ENCODE measurements around the gene POLQ. TPM values are rescaled to one million over a fixed set of nuclear protein-coding genes. Genes with fewer than 3 reads are reported as not detected.
"Not testable (repeated sequence)": the region's sequence is repeated elsewhere in the genome, so short reads cannot be mapped to it uniquely, and the experiment has no call there.

Gene POLQ
- total RNA-seq = 2.5 TPM

- Histone ChIP-seq H3K27me3 (no peaks in the 10 kb centered on the region), H3K4me3 (peak within 1 kb of the TSS; percentile 50 to 51), H3K4me1 (peaks cover 12% of the 10 kb centered on the region), H3K9me3 (no peaks in the 10 kb centered on the region), H3K27ac (peak within 1 kb of the TSS; percentile 51), H3K36me3 (no peaks in the 10 kb centered on the region)
- TF ChIP-seq POLR2AphosphoS5 (IDR thresholded peaks at IDR 0.05; ENCODE audit: insufficient read depth in 1 of 2, low read depth in 1 of 2) (peak; percentile 35 to 94), CTCF (IDR thresholded peaks at IDR 0.05) (peak in 1 of 3 experiments; percentile 32), POLR2A (IDR thresholded peaks at IDR 0.05) (no peak)
- intact Hi-C loops (cut with DNase I) = no loop called here
- DNase-seq (ENCODE audit: extremely low spot score in 2 of 2) = peak in 1 of 2 donors; percentile 91
These were observed at the start of gene POLQ for GRCh38 chr3:121545574-121546455. POLQ (minus strand) TSS chr3:121545988; CDS start chr3:121545877, 111 bp downstream.

- no peak for DNase-seq (ENCODE audit: extremely low spot score in 2 of 2)
- no peaks in the 10 kb centered on the region for H3K4me1 ChIP-seq
- intact Hi-C loops (cut with DNase I) = no loop called here
- H3K4me3 ChIP-seq = no peak overlapping the region
- no peaks in the 10 kb centered on the region for H3K9me3 ChIP-seq
- TF ChIP-seq POLR2A (IDR thresholded peaks at IDR 0.05) (no peak), POLR2AphosphoS5 (IDR thresholded peaks at IDR 0.05; ENCODE audit: insufficient read depth in 1 of 2, low read depth in 1 of 2) (no peak), CTCF (IDR thresholded peaks at IDR 0.05) (no peak)
- no peaks in the 10 kb centered on the region for H3K36me3 ChIP-seq
- no peaks in the 10 kb centered on the region for H3K27me3 ChIP-seq
- H3K27ac ChIP-seq = no peak overlapping the region
These were observed 49.1 kb upstream of the POLQ start for GRCh38 chr3:121594850-121595249.

GRCh38 chr3:121593806-121594205, 48.0 kb upstream of the POLQ start:
- H3K4me1 ChIP-seq; H3K27me3 ChIP-seq; H3K27ac ChIP-seq; H3K9me3 ChIP-seq; H3K4me3 ChIP-seq; H3K36me3 ChIP-seq; DNase-seq (ENCODE audit: extremely low spot score in 2 of 2); intact Hi-C loops (cut with DNase I): not testable (repeated sequence)

GRCh38 chr3:121592856-121593702, 47.3 kb upstream of the POLQ start, which contains the start of gene FBXO40:
FBXO40 (plus strand) TSS chr3:121593379; CDS start chr3:121620576, 27,197 bp downstream.
- Histone ChIP-seq H3K4me1 (no peaks in the 10 kb centered on the region), H3K27me3 (no peaks in the 10 kb centered on the region), H3K27ac (no peak within 1 kb of the TSS), H3K4me3 (no peak within 1 kb of the TSS), H3K36me3 (no peaks in the 10 kb centered on the region), H3K9me3 (no peaks in the 10 kb centered on the region)
- intact Hi-C loops (cut with DNase I) = no loop called here
- DNase-seq (ENCODE audit: extremely low spot score in 2 of 2) = no peak
- no peak for TF ChIP-seq POLR2A (IDR thresholded peaks at IDR 0.05)
- no peak for TF ChIP-seq POLR2AphosphoS5 (IDR thresholded peaks at IDR 0.05; ENCODE audit: insufficient read depth in 1 of 2, low read depth in 1 of 2)
- TF ChIP-seq CTCF (IDR thresholded peaks at IDR 0.05) = no peak

GRCh38 chr3:121584418-121584817, 38.6 kb upstream of the POLQ start:
- intact Hi-C loops (cut with DNase I) = no loop called here
- H3K36me3 ChIP-seq = no peaks in the 10 kb centered on the region
- no peaks in the 10 kb centered on the region for H3K4me1 ChIP-seq
- H3K27ac ChIP-seq = no peak overlapping the region
- TF ChIP-seq POLR2AphosphoS5 (IDR thresholded peaks at IDR 0.05; ENCODE audit: insufficient read depth in 1 of 2, low read depth in 1 of 2) = no peak
- TF ChIP-seq POLR2A (IDR thresholded peaks at IDR 0.05) = no peak
- no peak for TF ChIP-seq CTCF (IDR thresholded peaks at IDR 0.05)
- H3K27me3 ChIP-seq = no peaks in the 10 kb centered on the region
- H3K4me3 ChIP-seq = no peak overlapping the region
- H3K9me3 ChIP-seq = no peaks in the 10 kb centered on the region
- DNase-seq (ENCODE audit: extremely low spot score in 2 of 2) = no peak
